DND-41 (cell line): ENCODE results near the gene GABPB2.

Experiments
- ATAC-seq: fragments of 200-7000 bp; cut with Tn5 transposase; 3 replicates; pipeline ENCODE4 v1.9.1; 2021; ENCODE audit warnings: low read depth; ENCODE audit not compliant: insufficient read depth
- DNase-seq: peaks from one replicate; pipeline ENCODE4 v3.0.0-alpha.2; 2020
- H2AFZ ChIP-seq: 2 replicates; pipeline ENCODE4 v1.6.0; 2012; ENCODE audit warnings: low read depth, low read length
- H3K27ac ChIP-seq: 2 replicates; pipeline ENCODE4 v1.5.1; 2012; ENCODE audit warnings: low read length, inconsistent platforms
- H3K27me3 ChIP-seq: fragments of 200-600 bp; sonication (generic); 2 replicates; pipeline ENCODE4 v1.6.0; 2012; ENCODE audit warnings: low read length, mild to moderate bottlenecking, inconsistent platforms; ENCODE audit not compliant: insufficient read depth, poor library complexity
- H3K36me3 ChIP-seq: 2 replicates; pipeline ENCODE4 v1.5.1; 2012; ENCODE audit warnings: low read length, inconsistent platforms; ENCODE audit not compliant: insufficient read depth
- H3K4me1 ChIP-seq: 2 replicates; pipeline ENCODE4 v1.5.1; 2012; ENCODE audit warnings: mild to moderate bottlenecking, low read length; ENCODE audit not compliant: insufficient read depth
- H3K4me2 ChIP-seq: 2 replicates; pipeline ENCODE4 v1.6.0; 2012; ENCODE audit warnings: mild to moderate bottlenecking, moderate library complexity, low read length, inconsistent platforms; ENCODE audit not compliant: insufficient read depth
- H3K4me3 ChIP-seq, 2 experiments: fragments of 200-600 bp in 1 of 2; shearing (Covaris generic) in 1 of 2; 2 replicates each; pipeline ENCODE4 v1.5.1; 2012 to 2016; ENCODE audit warnings: inconsistent platforms in 2 of 2, low read length in 2 of 2, mild to moderate bottlenecking in 2 of 2, low read depth in 1 of 2, moderate library complexity in 1 of 2
- H3K79me2 ChIP-seq: 2 replicates; pipeline ENCODE4 v1.6.0; 2012; ENCODE audit warnings: low read length, inconsistent platforms; ENCODE audit not compliant: insufficient read depth
- H3K9ac ChIP-seq: 2 replicates; pipeline ENCODE4 v1.6.0; 2012; ENCODE audit warnings: low read depth, mild to moderate bottlenecking, inconsistent platforms, low read length, moderate library complexity
- H3K9me3 ChIP-seq: 2 replicates; pipeline ENCODE4 v1.5.1; 2012; ENCODE audit warnings: low read length, moderate library complexity, mild to moderate bottlenecking, inconsistent platforms; ENCODE audit not compliant: insufficient read depth, severe bottlenecking
- H4K20me1 ChIP-seq: 2 replicates; pipeline ENCODE4 v1.6.0; 2012; ENCODE audit warnings: low read length; ENCODE audit not compliant: insufficient read depth
- CTCF ChIP-seq: IDR thresholded peaks from 2 replicates; pipeline ENCODE4 v1.5.1; 2012; ENCODE audit warnings: borderline replicate concordance, low read length, moderate library complexity, mild to moderate bottlenecking; ENCODE audit not compliant: poor library complexity, severe bottlenecking; ENCODE audit errors: extremely low read depth
- EZH2 ChIP-seq: IDR thresholded peaks from 3 replicates; pipeline ENCODE4 v1.6.1; 2012; ENCODE audit warnings: borderline replicate concordance, low read depth, mild to moderate bottlenecking, moderate library complexity, low read length, inconsistent platforms; ENCODE audit not compliant: severe bottlenecking

Gene GABPB2

GRCh38 chr1:151165738-151166504 is 95.4 kb downstream of the GABPB2 start, which contains the start of the genes LYSMD1 and SCNM1:
LYSMD1 (minus strand) TSS chr1:151165902; CDS start chr1:151165258, 644 bp downstream.
SCNM1 (plus strand) TSS chr1:151166144; CDS start chr1:151166153, 9 bp downstream.
- peaks cover 43% of the 10 kb centered on the region for H3K36me3 ChIP-seq

GRCh38 chr1:151166505-151166956 is 96.0 kb downstream of the GABPB2 start:
- Histone ChIP-seq H3K79me2 (peaks cover 38% of the 10 kb centered on the region), H2AFZ (peak overlapping the region; percentile 91), H3K4me1 (peaks cover 31% of the 10 kb centered on the region), H3K9ac (peak overlapping the region; percentile 71), H4K20me1 (no peaks in the 10 kb centered on the region), H3K9me3 (no peaks in the 10 kb centered on the region), H3K27me3 (no peaks in the 10 kb centered on the region), H3K27ac (peak overlapping the region; percentile 75), H3K4me3 (peak overlapping the region; percentile 89 to 91), H3K36me3 (peaks cover 39% of the 10 kb centered on the region), H3K4me2 (peak overlapping the region; percentile 96)
- ATAC-seq (no peak), DNase-seq (peak; percentile 24)
- TF ChIP-seq EZH2 (no peak), CTCF (no peak)

More at GRCh38 chr1:151165738-151166504, 95.4 kb downstream of the GABPB2 start, which contains the start of the genes LYSMD1 and SCNM1:
- TF ChIP-seq CTCF (no peak), EZH2 (no peak)
- H3K4me3 ChIP-seq: peak within 1 kb of the TSS; percentile 89 to 91
- peak within 1 kb of the TSS; percentile 96 for H3K4me2 ChIP-seq
- H2AFZ ChIP-seq: peak within 1 kb of the TSS; percentile 91
- peaks cover 38% of the 10 kb centered on the region for H3K79me2 ChIP-seq
- peaks cover 31% of the 10 kb centered on the region for H3K4me1 ChIP-seq
- H3K9ac ChIP-seq: peak within 1 kb of the TSS; percentile 71
- ATAC-seq: peak; percentile 95
- H3K27me3 ChIP-seq: no peaks in the 10 kb centered on the region
- H3K9me3 ChIP-seq: no peaks in the 10 kb centered on the region
- peak within 1 kb of the TSS; percentile 90 for H3K27ac ChIP-seq
- peak; percentile 98 for DNase-seq
- no peaks in the 10 kb centered on the region for H4K20me1 ChIP-seq

GRCh38 chr1:151167116-151167515 is 96.6 kb downstream of the GABPB2 start:
- Histone ChIP-seq H3K9ac (peak overlapping the region; percentile 71), H3K27ac (peak overlapping the region; percentile 75; the same call in 1 of the 2 replicates), H3K27me3 (no peaks in the 10 kb centered on the region), H2AFZ (no peak overlapping the region), H3K79me2 (peaks cover 38% of the 10 kb centered on the region), H3K4me1 (peaks cover 31% of the 10 kb centered on the region), H3K4me3 (peak overlapping the region; percentile 89 to 91; a peak in 3 of 4 replicates), H3K36me3 (peaks cover 34% of the 10 kb centered on the region), H4K20me1 (no peaks in the 10 kb centered on the region), H3K4me2 (peak overlapping the region; percentile 96), H3K9me3 (no peaks in the 10 kb centered on the region)
- ATAC-seq: no peak
- no peak for DNase-seq
- TF ChIP-seq EZH2 (no peak), CTCF (no peak)
